ENCODE results near the gene IGSF21. TPM values are rescaled to one million over a fixed set of nuclear protein-coding genes. Genes with fewer than 3 reads are reported as not detected.

The IGSF21 gene
- total and polyA plus RNA-seq, 2 of the 8 experiments (the other 6 are each of a cell fraction or from before 2014, with no cell fraction given): 22.5 to 28.5 TPM

- no peak overlapping the region for H3K4me3 ChIP-seq (ENCODE audit: extremely low read depth in 1 of 4, insufficient read depth in 2 of 4, low read depth in 3 of 4, low read length in 4 of 4)
- no peak overlapping the region for H3K14ac ChIP-seq (ENCODE audit: insufficient read length)
- no peaks in the 10 kb centered on the region for H3K9me3 ChIP-seq (ENCODE audit: insufficient read depth in 2 of 2, low read depth in 1 of 2, low read length in 1 of 2)
- no peaks in the 10 kb centered on the region for H4K20me1 ChIP-seq (replicated peaks in 1 of 2; ENCODE audit: control insufficient read depth in 1 of 2, insufficient read depth in 2 of 2, low read length in 2 of 2)
- ChIA-PET POLR2A (ENCODE audit: partially characterized antibody) (interaction anchor here (1.0 to 3.5 kb wide), 2 partner anchors 12 to 78 kb away, joined by 4 to 18 read pairs; no protein-coding TSS in a partner anchor), CTCF (ENCODE audit: partially characterized antibody) (interaction anchor here (0.7 to 3.7 kb wide), 10 partner anchors 9 to 237 kb away, joined by 3 to 15 read pairs (median 3); no protein-coding TSS in a partner anchor)
- no peak overlapping the region for H3K27ac ChIP-seq (ENCODE audit: low read depth, low read length)
- no peak overlapping the region for H3K4ac ChIP-seq (replicated peaks; ENCODE audit: insufficient read length, low read depth, low read length)
- H3K4me1 ChIP-seq (replicated peaks in 1 of 4; ENCODE audit: control insufficient read depth in 3 of 4, insufficient read depth in 4 of 4, low read length in 3 of 4): peaks cover 12 to 49% (median 17%) of the 10 kb centered on the region in 4 experiments
- H4K8ac ChIP-seq (ENCODE audit: extremely low read depth, insufficient read depth, low read length): no peak overlapping the region; the same call in 1 of the 2 replicates
- peak overlapping the region; percentile 34; the same call in 1 of the 2 replicates for H2BK20ac ChIP-seq (ENCODE audit: low read length)
- H2AK5ac ChIP-seq (ENCODE audit: low read depth, low read length): no peak overlapping the region
- no peaks in the 10 kb centered on the region for H3K79me2 ChIP-seq (ENCODE audit: control insufficient read depth in 1 of 2, insufficient read depth in 2 of 2, low read length in 2 of 2)
- H2BK120ac ChIP-seq (replicated peaks; ENCODE audit: low read depth, low read length): no peak overlapping the region
- H3K23me2 ChIP-seq (ENCODE audit: low read depth, low read length): no peaks in the 10 kb centered on the region
- H3K9ac ChIP-seq (replicated peaks in 1 of 4; ENCODE audit: extremely low read depth in 1 of 4, low read depth in 3 of 4, low read length in 3 of 4): no peak overlapping the region; a peak in 2 of 7 replicates
- no peaks in the 10 kb centered on the region for H3K79me1 ChIP-seq (ENCODE audit: low read depth, low read length)
- H2BK5ac ChIP-seq (ENCODE audit: low read depth, low read length): peak overlapping the region; percentile 48; the same call in 1 of the 2 replicates
- no peak overlapping the region for H2AFZ ChIP-seq (ENCODE audit: low read length)
- no peak overlapping the region for H3K4me2 ChIP-seq (ENCODE audit: insufficient read depth in 1 of 2, low read depth in 2 of 2, low read length in 2 of 2)
- 0 out of 2 replicates have a peak overlapping the region, but pooled peaks have one; percentile 24 for H3K18ac ChIP-seq (ENCODE audit: extremely low read depth, low read length)
- TF ChIP-seq KDM1A (IDR thresholded peaks at IDR 0.05; ENCODE audit: borderline replicate concordance, low read length) (peak; percentile 46; the same call in 1 of the 2 replicates), ZNF274 (IDR thresholded peaks at IDR 0.05; ENCODE audit: borderline replicate concordance, extremely low read depth, low read length) (no peak)
- H3K36me3 ChIP-seq (ENCODE audit: control insufficient read depth in 2 of 4, insufficient read depth in 4 of 4, low read length in 3 of 4): no peaks in the 10 kb centered on the region; a peak in 1 of 8 replicates
- H3K56ac ChIP-seq (replicated peaks; ENCODE audit: insufficient read length, low read depth, low read length): no peak overlapping the region
- H4K5ac ChIP-seq (ENCODE audit: insufficient read length, low read depth, low read length): no peak overlapping the region
- H4K91ac ChIP-seq (replicated peaks; ENCODE audit: insufficient read length, low read length): peak overlapping the region; percentile 61
- peak overlapping the region; percentile 97; the same call in 1 of the 2 replicates for H2BK12ac ChIP-seq (ENCODE audit: low read depth, low read length)
- no peak for DNase-seq (ENCODE audit: low read depth in 1 of 2, low spot score in 2 of 2)
- no peak overlapping the region for H3K23ac ChIP-seq (ENCODE audit: insufficient read length)
- 91% methylated on average over 26 of the region's 26 CpGs; no CpG with 5 or more reads in 1 of the 2 experiments for WGBS, 2 experiments (ENCODE audit: extremely low coverage in 1 of 2, insufficient coverage in 1 of 2, insufficient read length in 1 of 2, insufficient replicate concordance in 2 of 2, low coverage in 1 of 2, low lambda C conversion rate in 2 of 2, missing lambda C conversion rate in 1 of 2)
- no peak for FAIRE-seq
- no peaks in the 10 kb centered on the region; a peak in 1 of 7 replicates for H3K27me3 ChIP-seq (replicated peaks in 1 of 4; ENCODE audit: control insufficient read depth in 3 of 4, extremely low read depth in 1 of 4, insufficient read depth in 3 of 4, low read length in 3 of 4)
- H2BK15ac ChIP-seq (ENCODE audit: low read length): peak overlapping the region; percentile 82; the same call in 1 of the 2 replicates
Observed at GRCh38 chr1:18407166-18408045, 299.8 kb downstream of the IGSF21 start.
